GM19023 (cell line): ENCODE data around the gene FRMPD4.

ENCODE experiments used
- ATAC-seq: cut with Tn5 transposase; IDR thresholded peaks from one replicate; pipeline ENCODE4 v1.9.1; 2021; ENCODE audit warnings: mild to moderate bottlenecking, moderate library complexity; ENCODE audit not compliant: unreplicated experiment

The FRMPD4 gene

GRCh38 chrX:12292996-12293765 is 154.9 kb downstream of the FRMPD4 start:
- ATAC-seq = no peak

- no peak for ATAC-seq
Measured at GRCh38 chrX:12297353-12297752, 159.1 kb downstream of the FRMPD4 start.

- ATAC-seq = no peak
Measured at GRCh38 chrX:12301288-12301687, 163.0 kb downstream of the FRMPD4 start.

- ATAC-seq = no peak
Measured at GRCh38 chrX:12304261-12304660, 166.0 kb downstream of the FRMPD4 start.

- ATAC-seq = no peak
Measured at GRCh38 chrX:12307961-12308360, 169.7 kb downstream of the FRMPD4 start.

- no peak for ATAC-seq
Measured at GRCh38 chrX:12308420-12308819, 170.1 kb downstream of the FRMPD4 start.

- ATAC-seq = no peak
Measured at GRCh38 chrX:12309040-12309743, 170.9 kb downstream of the FRMPD4 start.

GRCh38 chrX:12309744-12310076 is 171.4 kb downstream of the FRMPD4 start:
- ATAC-seq = no peak

GRCh38 chrX:12314651-12315050 is 176.4 kb downstream of the FRMPD4 start:
- no peak for ATAC-seq

- ATAC-seq = no peak
Measured at GRCh38 chrX:12315526-12315925, 177.3 kb downstream of the FRMPD4 start.

- ATAC-seq = no peak
Measured at GRCh38 chrX:12319003-12319519, 180.8 kb downstream of the FRMPD4 start.

GRCh38 chrX:12319992-12320391 is 181.7 kb downstream of the FRMPD4 start:
- no peak for ATAC-seq

- ATAC-seq = no peak
Measured at GRCh38 chrX:12322031-12322430, 183.8 kb downstream of the FRMPD4 start.

- no peak for ATAC-seq
Measured at GRCh38 chrX:12325171-12325570, 186.9 kb downstream of the FRMPD4 start.

- ATAC-seq = no peak
Measured at GRCh38 chrX:12327836-12328235, 189.6 kb downstream of the FRMPD4 start.

- ATAC-seq = no peak
Measured at GRCh38 chrX:12329476-12329875, 191.2 kb downstream of the FRMPD4 start.

GRCh38 chrX:12330841-12331240 is 192.6 kb downstream of the FRMPD4 start:
- no peak for ATAC-seq

- no peak for ATAC-seq
Measured at GRCh38 chrX:12332786-12333347, 194.6 kb downstream of the FRMPD4 start.

GRCh38 chrX:12339921-12340320 is 201.6 kb downstream of the FRMPD4 start:
- ATAC-seq = no peak

GRCh38 chrX:12344954-12345353 is 206.7 kb downstream of the FRMPD4 start:
- ATAC-seq = no peak

GRCh38 chrX:12349201-12349600 is 210.9 kb downstream of the FRMPD4 start:
- ATAC-seq = no peak

GRCh38 chrX:12352922-12353321 is 214.6 kb downstream of the FRMPD4 start:
- no peak for ATAC-seq
